ENCODE measurements around the gene SRL.
"Not testable (repeated sequence)": the region's sequence is repeated elsewhere in the genome, so short reads cannot be mapped to it uniquely, and the experiment has no call there.

SRL gene

DNA sequence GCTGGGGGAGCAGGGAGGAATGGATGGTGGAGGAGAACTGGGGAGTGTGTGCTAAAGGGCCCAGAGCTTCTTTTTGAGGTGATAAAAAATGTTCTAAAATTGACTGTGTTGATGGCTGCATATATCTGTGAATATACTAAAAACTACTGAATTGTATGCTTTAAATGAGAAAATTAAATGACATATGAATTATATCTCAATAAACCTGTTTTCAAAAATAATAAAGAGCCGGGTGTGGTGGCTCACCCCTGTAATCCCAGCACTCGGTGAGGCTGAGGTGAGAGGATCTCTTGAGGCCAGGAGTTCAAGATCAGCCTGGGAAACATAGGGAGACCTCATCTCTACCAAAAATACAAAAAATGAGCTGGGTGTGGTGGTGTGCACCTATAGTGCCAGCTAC lies 16.8 kb downstream of the SRL start:
- no peak for DNase-seq

DNA sequence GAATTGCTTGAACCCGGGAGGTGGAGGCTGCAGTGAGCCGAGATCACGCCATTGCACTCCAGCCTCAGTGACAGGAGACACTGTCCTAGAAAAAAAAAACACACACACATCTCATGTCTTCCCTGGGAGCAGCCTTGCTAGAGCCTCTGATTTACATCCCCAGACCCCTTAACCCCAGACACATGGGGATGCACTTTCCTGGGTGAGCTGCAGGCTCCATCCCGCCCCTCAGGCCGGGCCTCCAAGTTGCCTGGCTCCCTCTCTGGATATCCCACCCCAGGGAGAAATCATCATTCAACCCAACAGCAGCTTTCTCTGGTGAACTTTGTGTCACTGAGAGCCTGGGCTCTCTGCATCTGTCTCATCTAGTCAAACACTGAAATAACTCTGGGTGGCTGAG lies 21.5 kb downstream of the SRL start:
- no peak for DNase-seq

DNA sequence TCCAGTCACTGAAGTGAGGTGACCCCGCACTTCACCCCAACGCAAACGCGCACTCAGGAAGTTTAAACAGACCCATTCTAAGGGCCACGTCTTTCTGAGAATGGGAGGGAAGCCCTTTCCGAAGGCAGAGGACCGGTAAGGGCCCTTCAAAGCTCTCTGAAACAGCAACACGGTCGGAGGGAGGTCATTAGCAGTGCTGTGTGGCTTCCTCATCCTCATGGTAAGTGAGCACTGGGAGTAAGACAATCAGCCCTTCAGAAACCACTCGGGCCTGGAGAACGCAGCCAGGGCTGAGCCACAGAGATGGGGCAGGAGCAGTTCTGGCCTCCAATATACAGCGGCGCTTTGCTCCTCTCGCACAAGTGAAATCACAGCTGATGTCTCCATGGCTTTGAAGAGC lies 23.7 kb downstream of the SRL start:
- DNase-seq = no peak

DNA sequence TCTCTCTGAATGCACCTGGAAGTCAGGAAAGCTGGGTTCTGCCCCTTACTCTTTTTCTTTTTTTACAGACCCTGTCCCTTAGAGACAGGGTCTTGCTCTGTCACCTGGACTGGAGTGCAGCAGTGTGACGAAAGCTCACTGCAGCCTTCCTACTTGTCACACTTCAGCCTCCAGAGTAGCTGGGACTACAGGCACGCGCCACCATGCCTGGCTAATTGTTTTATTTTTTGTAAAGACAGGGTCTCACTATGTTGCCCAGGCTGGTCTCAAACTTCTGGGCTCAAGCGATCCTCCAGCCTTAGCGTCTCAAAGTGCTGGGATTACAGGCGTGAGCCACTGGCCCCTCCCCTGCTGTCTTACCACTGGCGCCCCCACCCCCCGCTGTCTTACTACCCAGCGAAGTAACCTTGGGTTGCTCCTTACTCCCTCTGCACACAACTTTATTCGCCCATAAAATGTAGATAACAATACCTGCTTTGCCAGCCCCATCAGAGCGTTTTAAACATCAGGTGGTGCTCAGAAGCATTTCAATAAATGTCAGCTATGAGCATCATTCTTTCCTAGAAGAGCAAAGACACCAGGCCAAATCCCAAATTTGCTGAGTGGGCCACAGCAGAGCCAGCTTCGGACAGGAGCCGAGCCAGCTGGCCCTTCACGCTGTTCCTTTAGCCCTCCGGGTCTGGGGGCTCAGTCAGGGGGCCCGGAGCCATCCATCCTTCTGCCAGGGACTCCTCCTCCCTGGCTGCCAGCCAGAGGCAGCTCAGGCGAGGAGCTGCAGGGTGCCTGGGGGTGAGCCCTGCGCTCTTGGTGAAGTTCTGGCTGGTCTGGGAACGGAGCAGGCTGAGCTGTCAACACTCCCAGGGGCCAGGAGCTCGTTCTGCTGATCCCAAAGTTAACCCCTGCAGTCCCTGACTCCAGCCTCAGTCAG lies 24.4 kb downstream of the SRL start:
- DNase-seq = no peak

DNA sequence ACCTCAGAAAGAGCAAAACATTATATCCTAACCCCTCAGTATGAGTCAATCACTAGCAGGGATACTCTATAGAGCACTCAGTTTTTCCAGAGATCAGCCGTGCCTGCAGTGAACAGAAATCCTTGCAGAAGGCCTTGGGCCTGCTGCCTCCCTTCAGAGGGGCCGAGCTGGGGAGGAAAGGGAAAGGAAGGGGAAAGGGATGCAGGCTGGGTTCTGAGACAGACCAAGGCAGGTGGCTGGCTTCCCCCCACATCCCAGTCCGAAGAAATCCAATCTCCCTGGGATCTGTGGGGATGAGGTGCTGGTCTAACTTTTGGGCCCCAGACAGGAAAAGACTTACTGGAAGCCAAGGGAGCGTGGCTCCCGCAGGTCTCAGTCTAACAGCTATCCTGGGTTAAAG lies 25.3 kb downstream of the SRL start:
- DNase-seq = no peak

DNA sequence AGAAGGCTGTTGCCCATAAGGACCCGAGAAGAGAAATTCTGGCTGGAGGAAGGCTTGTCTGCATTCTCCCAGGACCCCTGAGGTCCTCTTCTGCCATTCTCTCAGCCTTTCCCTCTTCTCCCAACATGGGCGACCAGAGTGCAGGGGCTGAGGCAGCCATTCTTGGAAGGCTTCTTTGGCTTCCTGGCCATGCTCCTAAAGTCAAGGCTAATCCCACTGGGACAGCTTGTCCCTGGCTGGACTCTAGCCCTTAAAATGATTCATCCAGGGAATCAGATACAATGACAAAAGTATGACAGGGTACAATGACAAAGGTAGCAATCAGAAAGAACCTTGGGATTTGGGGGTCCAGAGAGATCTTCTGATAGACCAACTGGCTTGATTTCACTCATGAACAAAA lies 26.8 kb downstream of the SRL start:
- no peak for DNase-seq

DNA sequence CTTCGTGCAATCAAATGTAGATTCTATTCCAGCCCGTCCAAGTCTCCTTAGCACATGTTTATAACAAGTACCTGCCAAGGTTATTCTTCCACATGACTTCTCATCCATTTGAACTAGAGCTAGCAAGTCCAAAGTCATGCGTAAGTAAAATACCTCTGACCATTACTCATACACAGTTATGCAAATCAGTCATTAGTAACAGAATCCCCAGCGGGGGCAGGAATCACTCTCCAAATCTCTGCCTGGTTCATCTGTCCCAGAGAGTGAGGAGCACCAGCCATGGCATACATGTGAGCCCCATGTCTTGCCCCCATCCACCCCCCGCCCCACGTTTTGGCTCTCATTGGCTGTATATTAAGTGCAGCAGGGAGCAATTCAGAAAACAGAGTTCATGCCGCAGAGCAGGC lies 27.7 kb downstream of the SRL start:
- no peak for DNase-seq

DNA sequence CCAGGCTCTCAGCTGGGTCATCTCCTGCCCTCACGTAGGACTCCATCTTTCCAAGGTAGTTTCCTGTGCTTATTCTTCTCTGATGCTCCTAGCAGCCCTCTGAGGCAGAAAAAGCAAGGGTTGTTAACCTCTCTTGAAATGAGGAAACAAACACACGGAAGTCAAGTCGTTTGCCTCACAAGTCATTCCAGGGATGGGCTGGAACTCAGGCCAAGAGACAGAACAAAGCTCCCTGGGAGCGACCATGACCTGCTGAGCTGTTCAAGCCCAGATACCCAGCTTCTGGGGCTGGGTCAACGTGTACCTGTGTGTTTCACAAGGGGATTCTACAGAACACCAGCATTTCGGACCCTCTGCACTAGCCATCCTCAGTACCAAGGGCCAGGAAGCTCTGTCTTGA lies 28.1 kb downstream of the SRL start:
- no peak for DNase-seq

DNA sequence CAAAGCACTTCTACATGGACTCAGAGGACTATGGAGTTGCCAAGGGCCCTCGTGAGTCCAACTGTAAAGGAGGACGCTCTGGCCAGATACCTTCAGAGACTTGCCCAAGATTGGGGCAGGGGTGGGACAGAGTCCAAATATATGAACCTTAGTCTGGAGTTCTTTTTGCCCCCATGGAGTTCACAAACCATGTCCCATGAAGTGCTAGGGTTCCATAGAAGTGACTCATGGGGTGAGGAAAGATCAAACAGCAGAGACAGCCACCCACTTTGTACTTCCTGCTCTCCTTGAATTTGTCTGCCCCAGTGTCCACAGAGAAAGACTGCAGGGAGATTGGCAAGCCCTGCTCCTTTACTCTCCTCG lies 29.0 kb downstream of the SRL start:
- no peak for DNase-seq

DNA sequence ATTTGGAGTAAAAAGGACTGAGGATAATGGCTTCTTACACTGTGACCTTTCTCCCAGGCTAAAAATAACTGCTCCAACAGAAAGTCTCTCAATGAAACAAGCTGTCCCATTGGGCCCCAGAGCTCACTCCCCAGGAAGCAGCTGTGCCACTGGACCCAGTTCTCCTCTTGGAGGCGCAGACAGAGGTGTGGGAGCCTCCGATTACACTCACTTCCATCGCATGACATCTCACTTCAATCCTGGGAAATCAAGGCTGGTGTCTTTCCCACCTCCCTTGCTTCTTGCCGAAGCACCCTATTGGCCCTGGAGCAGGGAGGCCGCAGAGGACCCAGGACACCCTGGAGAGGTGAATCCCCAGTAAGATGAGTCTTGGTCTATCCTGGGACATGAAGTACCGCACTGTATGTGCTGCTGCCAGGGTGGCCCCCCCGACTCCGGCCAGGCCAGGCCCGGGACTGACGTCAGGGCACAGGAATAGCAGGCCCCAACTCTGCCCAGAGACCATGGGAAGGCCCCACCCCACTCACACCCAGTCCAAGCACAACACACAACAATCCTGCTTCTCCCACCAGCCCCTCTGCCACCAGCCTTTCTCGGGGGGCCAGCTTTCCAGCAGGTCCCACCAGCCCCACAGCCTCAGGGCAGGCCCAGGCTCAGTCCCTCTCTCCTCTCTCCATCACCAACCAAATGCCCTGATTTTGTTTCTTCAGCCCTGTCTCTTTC lies 29.5 kb downstream of the SRL start:
- no peak for DNase-seq

DNA sequence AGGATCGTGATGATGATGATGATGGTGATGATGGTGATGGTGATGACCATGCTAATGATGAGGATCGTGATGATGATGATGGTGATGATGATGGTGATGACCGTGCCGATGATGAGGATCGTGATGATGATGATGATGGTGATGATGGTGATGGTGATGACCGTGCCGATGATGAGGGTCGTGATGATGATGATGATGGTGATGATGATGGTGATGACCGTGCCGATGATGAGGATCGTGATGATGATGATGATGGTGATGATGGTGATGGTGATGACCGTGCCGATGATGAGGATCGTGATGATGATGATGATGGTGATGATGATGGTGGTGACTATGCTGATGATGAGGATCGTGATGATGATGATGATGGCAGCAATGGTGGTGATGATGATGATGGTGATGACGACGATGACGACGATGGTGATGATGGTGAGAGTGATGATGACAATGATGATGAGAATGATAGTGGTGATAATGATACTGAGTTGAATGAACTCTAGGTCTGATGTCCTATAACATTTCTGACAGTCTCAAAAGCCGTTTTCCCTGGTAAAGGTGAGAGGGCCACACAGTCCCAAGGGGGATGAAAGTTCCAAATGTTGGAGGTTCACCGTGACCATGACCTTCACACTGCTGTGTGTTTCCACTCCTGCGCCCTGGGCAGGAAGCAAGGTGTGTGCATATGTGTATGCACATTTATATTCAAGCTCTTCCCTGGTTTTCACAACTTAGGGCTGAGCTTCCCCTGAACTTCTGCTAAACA lies 30.3 kb downstream of the SRL start:
- not testable (repeated sequence) for DNase-seq

DNA sequence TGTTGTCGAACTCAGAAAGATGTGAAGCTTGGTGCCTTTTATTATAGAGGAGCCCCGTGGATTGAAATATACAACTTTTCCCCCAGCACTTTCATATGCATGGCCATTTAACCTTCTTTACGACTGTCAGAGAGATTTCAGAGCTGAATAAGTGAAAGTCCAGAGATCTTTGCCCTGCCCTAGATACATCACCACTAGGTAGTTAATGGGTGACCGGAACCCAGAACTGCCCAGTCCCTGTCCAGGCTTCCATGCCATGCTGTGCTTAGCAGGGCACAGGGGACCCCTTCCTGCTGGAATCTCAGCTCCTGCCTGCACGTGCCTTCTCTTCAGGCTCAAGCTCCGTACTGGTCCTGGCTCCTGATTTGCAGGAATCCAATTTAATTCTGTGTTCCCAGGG lies 32.2 kb downstream of the SRL start:
- no peak for DNase-seq

DNA sequence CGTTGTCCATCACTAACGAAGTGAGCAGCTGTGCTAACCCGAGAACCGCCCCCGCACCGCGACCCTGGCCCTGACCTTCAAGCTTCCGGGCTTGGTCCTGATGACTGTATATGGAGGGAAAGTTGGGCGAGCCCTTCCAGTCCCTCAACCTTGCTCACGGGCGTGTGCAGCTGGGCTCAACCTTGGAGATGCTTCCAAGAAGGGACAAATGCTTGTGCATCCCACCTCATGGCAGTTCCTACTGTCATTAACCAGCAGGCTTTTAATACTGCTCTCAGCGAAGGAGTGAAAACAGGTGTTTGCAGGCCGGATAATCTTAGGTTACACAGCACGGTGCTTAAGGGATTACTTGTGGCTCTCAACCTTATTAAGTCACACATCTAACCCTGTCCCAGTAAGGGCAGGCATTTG lies 33.5 kb downstream of the SRL start:
- DNase-seq = no peak

DNA sequence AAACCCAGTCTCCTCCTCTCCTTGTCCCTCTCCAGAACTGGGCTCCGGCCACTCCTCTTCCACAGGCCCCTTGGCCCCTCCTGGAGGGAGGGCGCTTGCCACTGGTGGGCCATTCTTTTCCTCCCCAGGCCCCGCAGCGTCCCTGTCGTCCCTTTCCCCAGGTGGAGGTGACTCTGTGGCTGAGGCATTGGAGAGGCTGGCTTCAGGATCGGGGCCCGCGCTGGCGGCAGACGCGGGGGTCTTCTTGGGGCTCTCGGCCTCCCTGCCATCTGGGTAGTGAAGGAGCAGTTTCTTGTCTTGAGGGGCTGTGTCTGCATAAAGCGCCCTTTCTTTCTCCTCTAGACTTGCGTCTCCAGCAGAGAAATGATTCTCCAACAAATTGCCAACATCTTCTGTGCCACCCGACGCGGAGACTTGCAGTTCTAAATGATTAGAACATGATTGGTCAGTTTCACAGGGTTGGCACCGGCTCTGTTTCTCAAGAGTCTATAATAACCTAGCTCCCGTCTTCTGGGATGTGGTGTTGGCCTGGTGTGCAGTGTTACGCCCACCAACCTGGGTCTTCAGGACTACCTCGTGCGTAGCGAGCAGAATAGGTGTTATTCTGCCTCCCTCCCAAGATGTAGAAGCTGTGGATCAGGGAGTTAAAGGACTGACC lies 34.1 kb downstream of the SRL start:
- DNase-seq = no peak

DNA sequence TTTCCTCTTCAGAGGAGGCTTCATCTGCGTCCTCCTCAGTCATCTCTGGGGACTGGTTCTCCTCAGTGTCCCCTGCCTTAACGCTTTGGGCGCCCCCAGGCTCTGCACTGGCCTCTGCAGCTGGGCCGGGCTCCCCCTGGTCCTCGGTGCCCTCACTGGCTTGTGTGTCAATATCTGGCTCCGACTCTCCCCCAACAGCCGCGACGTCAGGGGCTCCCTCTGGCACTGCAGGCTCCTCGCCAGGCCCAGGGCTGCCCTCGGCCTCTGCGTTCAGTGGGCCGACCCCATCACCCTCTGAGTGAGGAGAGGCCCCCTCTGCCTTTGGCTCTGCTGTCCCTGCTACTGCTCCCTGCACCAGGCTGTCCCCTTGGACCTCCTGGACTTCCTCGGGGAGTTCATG lies 34.7 kb downstream of the SRL start:
- no peak for DNase-seq

DNA sequence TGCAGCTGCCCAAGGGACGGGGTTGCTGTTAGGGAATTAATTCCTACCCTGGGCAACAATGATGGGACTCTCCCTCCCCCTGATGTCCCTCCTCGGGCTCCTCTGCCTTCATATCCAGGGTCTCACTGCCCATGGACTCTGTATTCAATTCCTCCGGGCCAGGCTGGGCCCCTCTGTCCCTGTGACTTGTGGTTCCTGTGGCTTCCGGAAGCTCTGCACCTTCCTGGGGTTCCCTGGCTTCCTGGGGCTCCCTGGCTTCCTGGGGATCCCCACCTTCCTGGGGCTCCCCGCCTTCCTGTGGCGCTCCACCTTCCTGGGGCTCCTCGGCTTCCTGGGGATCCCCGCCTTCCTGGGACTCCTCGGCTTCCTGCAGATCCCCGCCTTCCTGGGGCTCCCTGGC lies 35.2 kb downstream of the SRL start:
- DNase-seq = no peak

DNA sequence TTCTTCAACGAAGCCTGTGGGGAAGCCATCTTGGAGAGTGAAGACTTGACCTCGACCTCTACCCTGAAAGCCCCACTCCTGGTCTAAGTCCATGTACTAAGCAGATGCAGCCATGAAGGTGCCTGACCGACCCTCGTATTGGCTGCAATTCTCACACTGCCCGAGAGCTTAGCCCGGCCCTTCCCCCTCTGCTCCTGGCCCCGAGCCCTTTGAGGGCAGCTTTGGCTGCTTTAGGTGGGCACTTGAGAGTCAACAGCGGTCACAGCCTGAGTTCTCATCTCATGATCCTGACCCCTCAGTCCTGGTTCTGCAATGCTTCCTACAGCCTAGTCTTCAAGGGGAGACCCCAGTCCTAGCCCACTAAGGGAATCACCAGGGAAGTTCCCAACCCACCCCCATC lies 35.9 kb downstream of the SRL start:
- no peak for DNase-seq

DNA sequence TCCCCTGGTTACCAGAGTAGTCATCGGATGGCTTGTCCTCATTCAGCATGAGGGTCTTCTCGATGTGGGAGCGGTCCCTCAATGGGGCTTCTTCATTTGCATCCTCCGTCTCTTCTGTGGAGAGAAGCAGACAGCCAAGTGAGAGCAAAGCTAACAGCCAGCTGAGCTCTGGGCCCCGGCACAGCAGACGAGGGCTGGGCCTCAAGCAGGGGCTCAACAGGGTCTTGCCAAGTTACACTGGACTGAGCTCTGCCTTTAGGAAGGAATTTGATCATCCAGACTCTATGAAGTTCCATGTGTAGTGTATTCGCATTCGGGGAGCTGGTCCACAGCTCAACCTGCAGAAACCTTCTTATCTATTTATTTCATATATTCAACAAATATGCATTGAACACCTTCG lies 37.4 kb downstream of the SRL start:
- DNase-seq = no peak

DNA sequence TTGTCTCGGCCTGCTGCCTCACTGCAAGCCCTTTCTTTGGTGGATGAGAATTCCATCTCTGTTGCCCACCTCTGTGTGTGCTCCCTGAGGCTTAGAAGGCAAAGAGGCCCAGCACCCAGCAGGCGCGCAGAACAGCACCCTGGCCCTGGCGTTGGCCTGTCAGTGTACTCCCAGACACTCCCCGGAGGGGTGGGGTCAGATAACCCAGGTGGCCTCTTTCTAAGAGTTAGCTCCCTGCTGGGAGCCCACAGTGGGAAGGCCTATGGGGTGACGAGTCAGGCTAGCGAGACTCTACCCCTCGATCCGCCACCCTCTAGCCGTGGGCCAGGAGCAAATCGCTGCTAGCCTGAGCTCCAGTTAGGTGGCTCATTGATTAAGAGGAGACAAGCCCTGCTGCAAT lies 38.1 kb downstream of the SRL start:
- DNase-seq = no peak

DNA sequence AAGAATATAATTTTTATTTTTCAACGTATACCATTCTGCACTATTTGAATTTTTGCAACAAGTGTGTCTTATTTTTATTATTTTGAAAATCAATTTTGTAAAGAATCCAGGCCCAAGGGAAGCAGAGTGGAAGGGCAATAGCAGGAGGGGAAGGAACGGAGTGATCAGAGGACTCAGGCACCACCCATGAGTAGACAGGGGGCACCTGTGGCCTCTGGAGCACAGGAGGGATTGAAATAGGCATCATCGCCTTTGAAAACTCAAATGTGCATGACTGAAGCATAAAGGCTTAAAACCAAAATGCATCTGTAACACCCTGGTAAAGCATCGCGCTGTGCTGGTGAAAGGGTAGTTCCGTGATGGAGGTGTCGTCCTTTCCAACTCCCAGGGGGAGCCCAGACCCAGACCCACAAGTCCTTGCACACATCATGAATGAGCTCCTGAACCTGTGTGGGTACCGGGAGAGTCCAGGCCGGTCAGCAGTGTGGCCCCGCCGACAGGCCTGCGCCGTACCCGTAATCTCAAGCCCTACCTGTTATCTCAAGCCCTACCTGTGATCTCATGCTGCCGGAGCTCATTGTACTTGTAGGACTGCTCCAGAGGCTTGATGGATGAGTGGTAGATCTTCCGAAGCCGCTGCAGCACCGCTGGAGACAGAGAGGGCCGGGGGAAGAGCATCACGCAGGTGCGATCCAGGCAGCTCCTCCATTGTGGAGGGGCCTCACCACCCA lies 39.1 kb downstream of the SRL start:
- DNase-seq = no peak

DNA sequence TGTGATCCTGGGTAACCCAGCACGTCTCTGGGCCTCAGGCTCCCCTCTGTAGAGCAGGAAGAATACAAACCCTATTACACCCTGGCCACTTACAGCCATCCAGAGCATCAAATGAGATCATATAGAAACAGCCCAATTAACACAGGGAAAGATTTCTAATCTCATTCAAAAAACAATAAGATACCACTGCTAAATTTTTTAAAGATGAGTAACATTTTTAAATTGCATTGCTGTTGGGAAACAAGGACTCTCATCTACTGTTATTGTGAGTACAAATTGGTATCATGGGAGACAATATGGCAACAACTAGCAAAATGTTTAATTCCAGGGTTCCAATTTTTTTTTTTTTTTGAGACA lies 41.1 kb downstream of the SRL start:
- no peak for DNase-seq

DNA sequence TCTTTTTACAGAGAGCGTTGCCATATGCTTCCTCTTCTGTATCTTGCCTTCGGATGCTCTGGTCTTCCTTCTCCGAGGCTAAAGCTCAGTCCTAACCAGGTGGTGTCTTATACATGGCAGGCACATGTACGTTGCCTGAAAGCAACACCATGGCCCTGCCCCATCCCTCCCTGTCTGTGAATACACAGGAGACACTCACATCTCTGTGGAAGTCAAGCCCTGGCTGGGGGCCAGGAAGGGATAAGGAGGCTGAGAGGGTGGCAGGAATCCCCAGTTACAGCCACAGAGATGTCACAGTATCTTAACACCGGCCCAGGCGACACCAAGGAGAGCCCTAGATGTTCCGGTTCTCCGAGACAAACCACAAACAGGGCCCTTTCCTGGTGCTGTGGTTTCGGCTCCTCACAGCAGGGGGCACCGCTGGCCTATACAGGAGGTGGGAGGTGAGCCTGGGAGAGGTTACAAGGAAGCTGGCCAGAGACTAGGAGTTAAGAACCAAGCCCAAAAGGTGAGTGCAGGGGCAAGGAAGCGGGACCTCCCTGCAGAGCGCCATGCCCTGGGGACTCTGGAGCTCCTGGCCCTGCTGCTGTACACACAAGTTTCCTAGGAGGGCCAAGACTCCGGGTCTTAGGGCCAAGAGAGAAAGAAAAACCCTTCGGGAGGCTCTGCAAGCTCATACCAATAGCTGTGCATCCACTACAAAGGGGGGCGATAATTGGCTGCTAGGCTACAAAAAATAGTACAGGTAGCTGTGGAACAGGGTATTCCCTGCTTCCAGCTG lies 41.7 kb downstream of the SRL start:
- DNase-seq = peak in 1 of 5 experiments; percentile 11
